IPS DF 19.7 (cell line): ENCODE results near the gene AIP.
"Not testable (repeated sequence)": the region's sequence is repeated elsewhere in the genome, so short reads cannot be mapped to it uniquely, and the experiment has no call there.

Source experiments
- DNase-seq: peaks from one replicate; pipeline ENCODE4 v3.0.0-alpha.2; 2013; ENCODE audit warnings: low read depth, low spot score

AIP gene

GRCh38 chr11:67448220-67448609 is 34.6 kb upstream of the AIP start:
- DNase-seq = no peak

GRCh38 chr11:67449116-67449844 is 33.5 kb upstream of the AIP start:
- DNase-seq = no peak

- DNase-seq = no peak
These were observed 31.8 kb upstream of the AIP start for GRCh38 chr11:67450796-67451657.

DNA sequence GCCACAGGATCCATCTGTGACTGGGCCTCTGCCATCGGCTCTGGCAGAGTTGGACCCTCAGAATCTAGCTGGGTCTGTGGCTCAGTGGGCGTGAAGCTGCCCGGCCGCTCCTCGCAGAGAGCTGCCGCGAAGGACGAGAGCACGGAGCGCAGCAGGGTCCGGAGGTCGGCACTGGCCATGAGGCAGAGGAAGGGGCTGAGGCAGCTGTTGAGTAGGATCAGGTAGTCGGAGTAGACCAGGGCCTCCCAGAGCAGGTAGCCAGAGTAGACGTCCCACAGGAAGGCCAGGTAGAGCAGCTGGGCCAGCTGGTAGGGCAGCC is 31.2 kb upstream of the AIP start:
- no peak for DNase-seq

- no peak for DNase-seq
These were observed 30.5 kb upstream of the AIP start, which contains the start of gene GPR152 for GRCh38 chr11:67452141-67452952. Gene GPR152, minus strand, starts transcription at chr11:67452729. Its CDS starts 5 bp downstream, at chr11:67452724.

GRCh38 chr11:67453816-67454732 is 28.8 kb upstream of the AIP start:
- no peak for DNase-seq

DNA sequence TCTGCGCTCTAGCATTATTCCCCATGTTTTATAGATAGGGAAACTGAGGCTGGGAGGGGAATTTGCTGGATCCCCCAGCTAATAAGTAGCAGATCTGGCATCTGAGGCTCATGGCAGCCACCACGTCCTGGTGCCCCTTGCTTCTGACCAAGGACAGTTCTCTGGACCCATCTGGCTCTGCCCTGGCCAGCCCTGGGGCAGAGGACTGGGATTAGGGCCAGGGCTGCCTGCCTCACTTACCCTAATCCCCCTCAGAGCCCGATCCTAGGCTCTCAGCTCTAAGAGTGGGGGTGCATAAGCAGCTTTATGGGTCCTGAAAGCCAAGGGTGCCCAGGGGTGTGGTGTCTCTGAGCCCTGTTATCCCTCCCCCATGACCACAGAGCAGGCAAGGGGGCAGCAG is 27.8 kb upstream of the AIP start, which contains the start of gene CABP4:
Gene CABP4, plus strand, starts transcription at position 301 of the 400 bp plus-strand sequence. Its CDS starts 70 bp downstream, at position 371.
- DNase-seq = no peak

DNA sequence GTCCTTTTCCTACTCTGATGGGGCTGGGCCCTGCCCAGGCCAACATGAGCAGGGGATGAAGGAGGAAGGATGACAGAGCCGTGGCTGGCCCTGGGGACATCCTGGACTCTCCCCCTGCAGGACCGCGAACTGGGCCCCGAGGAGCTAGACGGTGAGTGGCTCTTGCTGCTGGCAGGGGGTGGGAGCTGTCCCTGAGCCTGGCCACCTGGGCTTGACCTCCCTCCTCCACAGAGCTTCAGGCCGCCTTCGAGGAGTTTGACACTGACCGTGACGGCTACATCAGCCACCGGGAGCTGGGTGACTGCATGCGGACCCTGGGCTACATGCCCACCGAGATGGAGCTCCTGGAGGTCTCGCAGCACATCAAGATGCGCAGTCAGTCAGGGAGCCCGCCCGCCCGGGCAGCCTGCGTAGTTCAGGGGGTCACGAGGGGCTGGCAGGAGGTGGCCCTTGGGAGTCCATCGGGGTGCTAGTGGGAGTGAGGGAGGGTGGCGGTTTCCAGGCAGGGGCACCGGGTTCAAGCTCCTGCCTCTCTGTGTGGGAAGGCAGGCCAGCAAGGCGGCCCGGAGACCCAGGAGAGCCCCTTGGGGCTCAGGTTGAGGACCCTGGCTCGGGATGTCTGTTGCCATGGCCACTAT is 26.6 kb upstream of the AIP start:
- DNase-seq = no peak

- DNase-seq = no peak
These were observed 25.4 kb upstream of the AIP start for GRCh38 chr11:67457453-67457852.

GRCh38 chr11:67458266-67458665 is 24.6 kb upstream of the AIP start:
- no peak for DNase-seq

DNA sequence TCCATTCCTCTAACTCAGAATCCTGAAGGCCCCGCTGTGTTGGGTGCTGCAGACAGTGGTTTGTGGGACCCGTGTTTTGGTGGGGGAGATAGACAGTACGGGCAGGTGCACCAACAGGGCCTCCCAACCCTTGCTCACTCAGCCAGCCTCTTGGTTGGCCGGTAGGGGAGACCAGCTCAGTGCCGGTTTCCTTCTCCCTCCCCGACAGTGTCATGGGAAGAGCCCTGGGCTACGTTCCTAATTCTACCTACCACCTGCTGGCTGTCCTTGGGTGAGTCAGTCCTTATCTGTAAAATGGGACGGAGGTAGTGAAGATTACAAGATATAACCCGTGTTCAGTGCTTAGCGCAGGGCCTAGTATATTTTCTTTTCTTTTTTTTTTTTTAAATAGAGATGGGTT is 19.6 kb upstream of the AIP start:
- no peak for DNase-seq

DNA sequence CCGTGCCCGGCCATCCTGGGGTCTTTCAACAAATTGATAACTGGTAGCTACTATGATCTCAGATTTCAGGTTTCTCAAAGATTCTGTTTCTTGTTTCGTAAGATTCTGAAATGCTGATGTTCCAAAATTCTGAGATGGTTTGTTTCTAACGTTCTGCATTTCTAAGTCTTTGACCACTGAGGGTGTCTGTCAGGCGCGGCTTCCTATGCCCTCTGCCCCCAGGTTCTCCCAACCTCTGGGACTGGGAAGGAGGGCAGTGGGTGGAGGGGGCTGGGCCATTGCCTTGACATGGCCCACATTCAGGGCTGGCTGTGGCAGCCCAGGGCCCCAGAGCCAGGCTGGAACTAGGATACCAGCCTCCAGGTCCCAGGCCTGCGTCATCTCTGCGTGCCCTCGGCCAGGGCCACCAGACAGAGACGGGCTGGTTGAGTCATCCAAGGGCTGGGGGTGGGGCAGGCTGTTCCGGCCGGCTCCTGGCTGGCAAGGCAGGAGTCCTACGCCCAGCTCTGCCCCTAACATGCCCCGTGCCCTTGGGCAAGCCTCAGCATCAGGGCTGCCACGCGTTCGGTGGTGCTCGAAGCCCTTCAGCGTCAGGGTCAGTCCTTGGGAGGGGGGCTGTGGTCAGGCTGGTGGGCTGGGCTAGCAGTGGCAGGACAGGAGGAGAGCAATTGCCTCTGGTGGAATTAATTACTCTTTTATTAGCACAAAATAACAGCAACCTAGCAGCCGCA is 19.0 kb upstream of the AIP start:
- no peak for DNase-seq

- DNase-seq = no peak
These were observed 18.2 kb upstream of the AIP start for GRCh38 chr11:67464411-67465188.

GRCh38 chr11:67465189-67465510 is 17.7 kb upstream of the AIP start:
- DNase-seq = no peak

- not testable (repeated sequence) for DNase-seq
These were observed 17.3 kb upstream of the AIP start for GRCh38 chr11:67465530-67465929.

- DNase-seq = no peak
These were observed 16.5 kb upstream of the AIP start for GRCh38 chr11:67466367-67466766.

DNA sequence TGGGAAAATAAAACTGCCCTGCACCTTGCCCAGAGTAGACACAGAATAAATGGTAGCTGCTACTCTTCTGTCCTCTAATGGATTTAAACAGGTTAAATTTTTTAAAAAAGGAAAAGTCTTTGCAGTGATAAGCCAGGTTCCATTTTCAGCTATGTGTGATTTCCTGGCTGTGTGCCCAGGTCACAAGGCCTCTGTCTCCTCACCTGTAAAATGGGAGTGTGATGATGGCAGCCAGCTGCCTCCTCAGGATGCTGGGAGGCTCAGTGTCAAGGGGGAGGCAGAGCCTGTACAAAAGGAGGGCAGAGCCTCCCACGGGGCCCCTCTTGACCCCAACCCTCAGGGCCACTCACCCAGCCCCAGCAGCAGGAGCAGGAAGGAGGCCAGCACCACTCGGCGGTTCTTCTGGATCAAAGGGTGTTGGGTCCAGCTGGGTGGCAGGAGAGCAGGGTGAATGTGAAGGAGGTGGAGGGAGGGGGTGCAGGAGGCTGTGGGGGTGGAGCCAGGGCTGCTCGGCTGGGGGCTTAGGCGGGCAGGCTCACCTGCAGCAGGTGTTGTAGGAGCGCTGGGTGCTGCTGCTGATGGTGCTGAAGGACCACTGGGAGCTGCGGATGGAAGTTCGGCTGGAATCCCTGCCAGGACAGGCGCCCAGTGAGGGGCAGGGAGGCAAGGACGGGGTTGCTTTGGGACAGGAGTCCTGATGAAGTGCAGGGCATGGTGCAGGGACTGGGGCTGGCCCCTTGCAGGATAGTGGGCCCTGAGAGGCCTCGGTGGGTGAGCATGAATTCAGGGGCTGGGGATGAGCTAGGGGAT is 15.7 kb upstream of the AIP start:
- no peak for DNase-seq

DNA sequence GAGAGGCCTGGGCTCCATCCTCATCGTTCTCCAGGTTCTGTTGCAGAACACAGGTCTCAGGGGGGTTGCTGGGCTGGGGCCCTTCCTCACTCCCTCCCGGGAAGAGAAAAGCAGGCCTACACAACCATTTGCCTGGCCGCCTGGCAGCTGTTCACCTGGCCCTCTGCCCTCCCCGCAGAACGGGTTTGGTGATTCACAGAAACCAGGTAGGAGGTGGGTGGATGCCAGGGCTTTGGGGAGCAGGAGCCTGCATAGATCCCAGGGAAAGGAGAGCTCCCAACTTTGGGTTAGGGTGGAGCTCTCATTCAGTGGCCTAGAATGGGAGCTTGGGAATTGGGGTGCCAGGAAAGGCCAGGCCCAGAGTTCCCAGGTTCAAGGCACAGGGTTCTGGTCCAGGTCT is 14.8 kb upstream of the AIP start:
- no peak for DNase-seq

DNA sequence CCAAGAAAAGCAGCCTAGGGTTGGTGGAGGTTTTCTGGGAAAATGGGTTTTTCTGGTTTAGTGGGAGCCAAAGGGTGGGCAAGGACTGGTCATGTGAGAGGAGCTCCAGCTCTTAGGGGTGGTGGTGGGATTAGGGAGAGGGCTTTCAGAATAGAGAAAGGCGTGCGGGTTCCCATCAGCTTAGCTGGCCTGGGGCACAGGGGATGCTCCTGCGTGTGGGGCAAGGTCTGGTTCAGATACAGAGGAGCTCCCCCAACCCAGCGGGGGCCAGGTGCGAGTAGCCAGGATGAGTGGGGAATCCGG is 14.4 kb upstream of the AIP start:
- DNase-seq = no peak
